BLaER1 treated with 17β-estradiol and CSF1 and Interleukin-3, amounts not matched to agents 10 nM and 100 nM (cell line): ENCODE results near the gene ADAMTS16.

Source experiments
- H3K27ac ChIP-seq, 11 experiments: shearing (Covaris generic); formaldehyde crosslinking; 2 replicates each; pipeline ENCODE4 v1.8.1; 2022
- H3K27me3 ChIP-seq, 11 experiments: shearing (Covaris generic); formaldehyde crosslinking; 2 replicates each; pipeline ENCODE4 v1.8.1; 2022
- H3K36me3 ChIP-seq, 11 experiments: shearing (Covaris generic); formaldehyde crosslinking; 2 replicates each; pipeline ENCODE4 v1.8.1; 2022
- H3K4me1 ChIP-seq, 10 experiments: shearing (Covaris generic); formaldehyde crosslinking; 2 replicates each; pipeline ENCODE4 v1.8.1; 2022
- H3K4me2 ChIP-seq, 11 experiments: shearing (Covaris generic); formaldehyde crosslinking; 2 replicates each; pipeline ENCODE4 v1.8.1; 2022
- H3K4me3 ChIP-seq, 10 experiments: shearing (Covaris generic); formaldehyde crosslinking; 2 replicates each; pipeline ENCODE4 v1.8.1; 2022
- H3K9ac ChIP-seq, 11 experiments: shearing (Covaris generic); formaldehyde crosslinking; 2 replicates each; pipeline ENCODE4 v1.8.1; 2022
- H3K9me3 ChIP-seq, 11 experiments: shearing (Covaris generic); formaldehyde crosslinking; replicated peaks in 1 of 11; 2 replicates each; pipeline ENCODE4 v1.8.1; 2022
- H4K20me1 ChIP-seq, 11 experiments: shearing (Covaris generic); formaldehyde crosslinking; 2 replicates each; pipeline ENCODE4 v1.8.1; 2022
- Cebpa-rat ChIP-seq, 11 experiments: shearing (Covaris generic); IDR thresholded peaks; 2 replicates each; pipeline ENCODE4 v1.8.1; 2022

Gene ADAMTS16

GRCh38 chr5:5234912-5235311, 94.8 kb downstream of the ADAMTS16 start:
- H3K9ac ChIP-seq: no peak overlapping the region
- no peak for TF ChIP-seq Cebpa-rat (IDR thresholded peaks at IDR 0.05)
- no peaks in the 10 kb centered on the region; a peak in 1 of 22 replicates for H3K9me3 ChIP-seq
- H3K27ac ChIP-seq: no peak overlapping the region
- H3K4me1 ChIP-seq: no peaks in the 10 kb centered on the region
- H3K36me3 ChIP-seq: no peaks in the 10 kb centered on the region
- H3K4me3 ChIP-seq: no peak overlapping the region
- H3K4me2 ChIP-seq: no peak overlapping the region
- H4K20me1 ChIP-seq: no peaks in the 10 kb centered on the region
- no peaks in the 10 kb centered on the region for H3K27me3 ChIP-seq

- TF ChIP-seq Cebpa-rat (IDR thresholded peaks at IDR 0.05): no peak
- Histone ChIP-seq H3K4me1 (no peaks in the 10 kb centered on the region), H3K4me3 (no peak overlapping the region), H3K4me2 (no peak overlapping the region), H3K27ac (no peak overlapping the region), H3K9ac (no peak overlapping the region), H3K27me3 (no peaks in the 10 kb centered on the region), H3K36me3 (no peaks in the 10 kb centered on the region), H4K20me1 (no peaks in the 10 kb centered on the region), H3K9me3 (peaks cover 0 to 6% (median 0%) of the 10 kb centered on the region in 11 experiments; a peak in 2 of 22 replicates)
These were observed 95.6 kb downstream of the ADAMTS16 start for GRCh38 chr5:5235685-5236084.

- Histone ChIP-seq H3K9me3 (peaks cover 0 to 14% (median 9%) of the 10 kb centered on the region in 11 experiments; a peak in 9 of 22 replicates), H4K20me1 (no peaks in the 10 kb centered on the region), H3K9ac (no peak overlapping the region), H3K27ac (no peak overlapping the region), H3K27me3 (no peaks in the 10 kb centered on the region), H3K36me3 (no peaks in the 10 kb centered on the region), H3K4me1 (no peaks in the 10 kb centered on the region), H3K4me2 (no peak overlapping the region), H3K4me3 (no peak overlapping the region)
- TF ChIP-seq Cebpa-rat (IDR thresholded peaks at IDR 0.05): no peak
These were observed 99.1 kb downstream of the ADAMTS16 start for GRCh38 chr5:5239191-5239590.

GRCh38 chr5:5240234-5240633, 100.1 kb downstream of the ADAMTS16 start:
- H3K4me3 ChIP-seq: no peak overlapping the region
- H3K27me3 ChIP-seq: no peaks in the 10 kb centered on the region
- H3K27ac ChIP-seq: no peak overlapping the region
- H3K9me3 ChIP-seq: peaks cover 0 to 14% (median 9%) of the 10 kb centered on the region in 11 experiments; a peak in 9 of 22 replicates
- H3K36me3 ChIP-seq: no peaks in the 10 kb centered on the region
- H3K9ac ChIP-seq: no peak overlapping the region
- H3K4me2 ChIP-seq: no peak overlapping the region
- H3K4me1 ChIP-seq: no peaks in the 10 kb centered on the region
- TF ChIP-seq Cebpa-rat (IDR thresholded peaks at IDR 0.05): no peak
- H4K20me1 ChIP-seq: no peaks in the 10 kb centered on the region

GRCh38 chr5:5242056-5242455, 101.9 kb downstream of the ADAMTS16 start:
- Histone ChIP-seq H3K4me2 (no peak overlapping the region), H4K20me1 (no peaks in the 10 kb centered on the region), H3K27me3 (no peaks in the 10 kb centered on the region), H3K4me3 (no peak overlapping the region), H3K4me1 (no peaks in the 10 kb centered on the region), H3K27ac (no peak overlapping the region), H3K9ac (no peak overlapping the region), H3K9me3 (peaks cover 0 to 14% (median 9%) of the 10 kb centered on the region in 11 experiments; a peak in 9 of 22 replicates), H3K36me3 (no peaks in the 10 kb centered on the region)
- TF ChIP-seq Cebpa-rat (IDR thresholded peaks at IDR 0.05): no peak

GRCh38 chr5:5246736-5247135, 106.6 kb downstream of the ADAMTS16 start:
- no peak overlapping the region for H3K9ac ChIP-seq
- no peaks in the 10 kb centered on the region for H3K36me3 ChIP-seq
- H3K4me2 ChIP-seq: no peak overlapping the region
- no peaks in the 10 kb centered on the region for H3K27me3 ChIP-seq
- no peak overlapping the region for H3K4me3 ChIP-seq
- H3K27ac ChIP-seq: no peak overlapping the region
- H4K20me1 ChIP-seq: no peaks in the 10 kb centered on the region
- TF ChIP-seq Cebpa-rat (IDR thresholded peaks at IDR 0.05): no peak
- no peaks in the 10 kb centered on the region for H3K4me1 ChIP-seq
- peaks cover 0 to 5% (median 0%) of the 10 kb centered on the region in 11 experiments; a peak in 6 of 22 replicates for H3K9me3 ChIP-seq

- H3K4me1 ChIP-seq: no peaks in the 10 kb centered on the region
- no peak overlapping the region for H3K9ac ChIP-seq
- no peak overlapping the region for H3K4me2 ChIP-seq
- H3K4me3 ChIP-seq: no peak overlapping the region
- H3K36me3 ChIP-seq: no peaks in the 10 kb centered on the region
- H4K20me1 ChIP-seq: no peaks in the 10 kb centered on the region
- peaks cover 7 to 24% (median 15%) of the 10 kb centered on the region in 11 experiments for H3K9me3 ChIP-seq
- no peak for TF ChIP-seq Cebpa-rat (IDR thresholded peaks at IDR 0.05)
- H3K27me3 ChIP-seq: no peaks in the 10 kb centered on the region
- no peak overlapping the region for H3K27ac ChIP-seq
These were observed 110.6 kb downstream of the ADAMTS16 start for GRCh38 chr5:5250758-5251157.

- H3K4me3 ChIP-seq: no peak overlapping the region
- no peak overlapping the region for H3K4me2 ChIP-seq
- no peak for TF ChIP-seq Cebpa-rat (IDR thresholded peaks at IDR 0.05)
- no peaks in the 10 kb centered on the region for H3K27me3 ChIP-seq
- H3K36me3 ChIP-seq: no peaks in the 10 kb centered on the region
- peaks cover 12 to 33% (median 21%) of the 10 kb centered on the region in 11 experiments for H3K9me3 ChIP-seq
- H3K9ac ChIP-seq: no peak overlapping the region
- H3K27ac ChIP-seq: no peak overlapping the region
- no peaks in the 10 kb centered on the region for H3K4me1 ChIP-seq
- H4K20me1 ChIP-seq: no peaks in the 10 kb centered on the region
These were observed 112.0 kb downstream of the ADAMTS16 start for GRCh38 chr5:5252106-5252505.

GRCh38 chr5:5257353-5257752, 117.2 kb downstream of the ADAMTS16 start:
- no peaks in the 10 kb centered on the region for H3K27me3 ChIP-seq
- H3K9me3 ChIP-seq: peaks cover 12 to 33% (median 21%) of the 10 kb centered on the region in 11 experiments
- no peak overlapping the region for H3K9ac ChIP-seq
- H3K36me3 ChIP-seq: no peaks in the 10 kb centered on the region
- no peak overlapping the region for H3K27ac ChIP-seq
- no peak for TF ChIP-seq Cebpa-rat (IDR thresholded peaks at IDR 0.05)
- no peak overlapping the region for H3K4me3 ChIP-seq
- no peaks in the 10 kb centered on the region for H3K4me1 ChIP-seq
- H4K20me1 ChIP-seq: no peaks in the 10 kb centered on the region
- no peak overlapping the region for H3K4me2 ChIP-seq

- TF ChIP-seq Cebpa-rat (IDR thresholded peaks at IDR 0.05): no peak
- no peak overlapping the region for H3K27ac ChIP-seq
- no peak overlapping the region for H3K4me3 ChIP-seq
- H3K4me2 ChIP-seq: no peak overlapping the region
- H3K27me3 ChIP-seq: no peaks in the 10 kb centered on the region
- H3K4me1 ChIP-seq: no peaks in the 10 kb centered on the region
- H3K9ac ChIP-seq: no peak overlapping the region
- H3K9me3 ChIP-seq: peaks cover 12 to 28% (median 18%) of the 10 kb centered on the region in 11 experiments
- no peaks in the 10 kb centered on the region for H4K20me1 ChIP-seq
- H3K36me3 ChIP-seq: no peaks in the 10 kb centered on the region
These were observed 118.4 kb downstream of the ADAMTS16 start for GRCh38 chr5:5258564-5258963.
